ENCODE data around the gene IL23R. TPM values are rescaled to one million over a fixed set of nuclear protein-coding genes. Genes with fewer than 3 reads are reported as not detected.
A peak's percentile ranks its signal among the peaks of the same experiment; 100 is the strongest.

IL23R gene
- total and polyA plus RNA-seq, 12 donors, result 0.03 to 9.5 (median 1.9) TPM

DNA sequence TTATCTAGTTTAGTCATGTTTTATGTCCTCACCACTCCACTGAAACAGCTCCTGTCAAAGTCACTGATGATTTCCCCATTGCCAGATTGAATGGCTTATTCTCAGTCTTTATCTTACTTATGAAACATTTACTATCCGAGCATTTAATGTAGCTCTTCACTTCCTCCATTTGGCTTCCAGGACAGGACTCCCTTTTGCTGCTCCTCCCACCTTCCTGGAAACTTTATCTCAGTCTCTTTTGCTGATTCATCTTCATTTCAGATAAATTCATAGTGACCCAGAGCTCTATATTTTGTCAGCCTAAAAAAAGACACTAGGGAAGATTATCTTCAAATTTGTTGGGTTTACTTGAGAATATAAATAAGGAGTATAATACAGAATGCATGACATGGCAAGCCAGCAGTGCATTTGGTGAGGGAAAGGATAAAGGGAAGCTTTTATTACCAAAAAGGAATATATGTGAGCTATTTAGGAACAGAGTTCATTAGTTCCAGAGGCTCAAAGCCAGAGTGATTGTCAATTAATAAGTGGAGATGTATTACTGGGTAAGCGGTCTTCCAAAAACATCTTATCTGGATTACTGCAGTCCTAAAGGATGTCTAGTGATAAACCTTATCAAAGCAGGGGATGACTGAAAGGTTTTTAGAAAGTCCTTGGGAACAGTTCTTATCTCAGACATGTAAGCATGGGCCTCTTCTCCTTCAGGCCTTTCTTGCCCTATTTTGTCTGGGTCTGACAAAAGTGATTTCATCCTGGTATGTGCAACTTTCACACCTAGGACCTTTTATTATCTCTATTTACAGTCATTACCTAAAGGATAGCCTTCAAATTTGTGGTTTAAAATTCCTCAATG lies 25.6 kb downstream of the IL23R start:
- Histone ChIP-seq H3K9me3 (replicated peaks in 1 of 3) (no peaks in the 10 kb centered on the region), H3K4me3 (no peak overlapping the region), H3K27ac (peak overlapping the region in 4 of 5 donors; percentile 9 to 56 (median 33)), H3K27me3 (no peaks in the 10 kb centered on the region), H3K36me3 (replicated peaks in 1 of 2) (no peaks in the 10 kb centered on the region), H3K4me1 (replicated peaks in 1 of 2) (peaks cover 17 to 22% of the 10 kb centered on the region in 2 donors)
- WGBS, 4 donors, result 26 to 34% (median 31%) methylated on average over 2 of the region's 2 CpGs
- peak in 3 of 7 donors; percentile 31 to 36 (median 34) for DNase-seq
- intact Hi-C loops (cut with DNase I), result no loop called here
- no peak for TF ChIP-seq POLR2A (IDR thresholded peaks at IDR 0.05)
- TF ChIP-seq, protein P1, sequence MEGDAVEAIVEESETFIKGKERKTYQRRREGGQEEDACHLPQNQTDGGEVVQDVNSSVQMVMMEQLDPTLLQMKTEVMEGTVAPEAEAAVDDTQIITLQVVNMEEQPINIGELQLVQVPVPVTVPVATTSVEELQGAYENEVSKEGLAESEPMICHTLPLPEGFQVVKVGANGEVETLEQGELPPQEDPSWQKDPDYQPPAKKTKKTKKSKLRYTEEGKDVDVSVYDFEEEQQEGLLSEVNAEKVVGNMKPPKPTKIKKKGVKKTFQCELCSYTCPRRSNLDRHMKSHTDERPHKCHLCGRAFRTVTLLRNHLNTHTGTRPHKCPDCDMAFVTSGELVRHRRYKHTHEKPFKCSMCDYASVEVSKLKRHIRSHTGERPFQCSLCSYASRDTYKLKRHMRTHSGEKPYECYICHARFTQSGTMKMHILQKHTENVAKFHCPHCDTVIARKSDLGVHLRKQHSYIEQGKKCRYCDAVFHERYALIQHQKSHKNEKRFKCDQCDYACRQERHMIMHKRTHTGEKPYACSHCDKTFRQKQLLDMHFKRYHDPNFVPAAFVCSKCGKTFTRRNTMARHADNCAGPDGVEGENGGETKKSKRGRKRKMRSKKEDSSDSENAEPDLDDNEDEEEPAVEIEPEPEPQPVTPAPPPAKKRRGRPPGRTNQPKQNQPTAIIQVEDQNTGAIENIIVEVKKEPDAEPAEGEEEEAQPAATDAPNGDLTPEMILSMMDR (IDR thresholded peaks at IDR 0.05), result no peak

DNA sequence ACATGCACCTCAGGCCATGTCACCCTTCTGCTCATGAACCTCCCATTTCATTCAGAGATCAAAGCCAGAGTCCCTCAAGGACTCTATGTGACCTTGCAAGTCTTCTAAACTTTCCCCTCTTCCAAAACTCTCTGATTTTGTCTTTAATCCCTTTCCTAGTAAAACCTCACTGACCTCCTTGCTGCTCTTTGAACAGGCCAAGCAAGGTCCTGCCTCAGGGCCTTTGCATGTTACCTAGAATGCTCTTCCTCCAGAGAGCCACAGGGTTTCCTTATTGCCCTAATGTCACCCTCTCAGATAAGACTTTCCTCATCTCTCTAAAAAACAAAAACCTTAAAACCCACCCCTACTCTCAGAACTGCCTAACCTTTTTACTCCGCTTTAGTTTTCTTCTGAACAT lies 26.6 kb downstream of the IL23R start:
- WGBS, 4 donors, result 94 to 98% (median 97%) methylated on average over 1 of the region's 1 CpG
- H3K4me1 ChIP-seq (replicated peaks in 1 of 2), result peaks cover 17 to 22% of the 10 kb centered on the region in 2 donors
- no peaks in the 10 kb centered on the region for H3K9me3 ChIP-seq (replicated peaks in 1 of 3)
- peak overlapping the region in 1 of 5 donors; percentile 56 for H3K27ac ChIP-seq
- H3K27me3 ChIP-seq, result no peaks in the 10 kb centered on the region
- H3K4me3 ChIP-seq, result no peak overlapping the region
- H3K36me3 ChIP-seq (replicated peaks in 1 of 2), result no peaks in the 10 kb centered on the region
- DNase-seq, result no peak
- intact Hi-C loops (cut with DNase I), result no loop called here
- no peak for TF ChIP-seq POLR2A (IDR thresholded peaks at IDR 0.05)
- TF ChIP-seq, protein P1 (IDR thresholded peaks at IDR 0.05), result no peak

DNA sequence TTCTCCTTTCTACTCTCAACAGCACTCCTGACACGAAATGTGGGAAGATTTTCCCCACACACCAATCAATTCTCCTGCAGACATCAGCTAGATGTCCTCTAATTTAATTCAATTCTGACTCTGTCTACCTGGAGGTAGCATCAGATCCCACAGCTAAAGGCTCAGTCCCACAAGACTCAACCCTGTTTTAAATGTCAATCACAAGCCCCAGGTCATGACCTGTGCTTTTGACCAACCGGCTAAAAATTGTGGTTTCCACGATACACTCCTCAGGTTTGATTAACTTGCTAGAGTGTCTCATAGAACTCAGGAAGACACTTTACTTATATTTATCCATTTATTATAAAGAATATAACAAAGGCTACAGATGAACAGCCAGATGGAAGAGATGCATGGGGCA lies 27.4 kb downstream of the IL23R start:
- WGBS, 4 donors, result 57 to 67% (median 59%) methylated on average over 3 of the region's 3 CpGs
- Histone ChIP-seq H3K36me3 (replicated peaks in 1 of 2) (no peaks in the 10 kb centered on the region), H3K9me3 (replicated peaks in 1 of 3) (no peaks in the 10 kb centered on the region), H3K4me1 (replicated peaks in 1 of 2) (peaks cover 17 to 22% of the 10 kb centered on the region in 2 donors), H3K4me3 (no peak overlapping the region), H3K27ac (no peak overlapping the region), H3K27me3 (no peaks in the 10 kb centered on the region)
- intact Hi-C loops (cut with DNase I), result no loop called here
- no peak for TF ChIP-seq POLR2A (IDR thresholded peaks at IDR 0.05)
- TF ChIP-seq, protein P1 (IDR thresholded peaks at IDR 0.05), result no peak
- no peak for DNase-seq

DNA sequence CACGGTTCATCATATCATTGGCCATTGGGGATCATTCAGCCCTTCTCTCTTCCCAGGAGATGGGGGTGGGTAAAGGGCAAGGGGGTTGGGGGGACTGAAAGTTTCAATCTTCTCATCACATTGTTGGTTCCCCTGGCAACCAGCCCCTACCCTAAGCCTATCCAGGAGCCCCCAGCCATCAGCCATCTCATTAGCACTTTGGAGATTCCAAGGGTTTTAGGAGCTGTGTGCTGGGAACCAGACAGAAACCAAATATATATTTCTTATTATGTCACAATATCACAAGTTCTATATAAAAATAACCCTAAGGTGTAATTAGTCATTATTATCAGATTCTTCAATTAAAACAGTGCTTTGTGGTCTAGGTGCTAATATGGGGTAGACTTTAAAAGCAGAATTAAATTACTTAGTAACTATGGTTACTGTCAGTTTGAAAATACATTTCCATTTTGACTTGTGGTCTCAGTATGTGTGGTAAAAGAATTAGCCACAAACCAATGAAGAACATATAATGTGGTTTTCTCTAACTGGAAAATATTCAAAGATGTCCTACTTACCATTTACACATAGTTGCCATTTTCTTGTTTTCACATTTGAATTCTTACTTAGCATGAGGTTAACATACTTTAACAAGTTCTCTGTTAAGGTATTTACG lies 28.1 kb downstream of the IL23R start:
- 89 to 95% (median 93%) methylated on average over 2 of the region's 2 CpGs for whole genome bisulfite sequencing, 4 donors
- TF ChIP-seq, protein P1 (IDR thresholded peaks at IDR 0.05), result no peak
- TF ChIP-seq POLR2A (IDR thresholded peaks at IDR 0.05), result no peak
- intact Hi-C loops (cut with DNase I), result no loop called here
- DNase-seq, result no peak
- peaks cover 17 to 22% of the 10 kb centered on the region in 2 donors for H3K4me1 ChIP-seq (replicated peaks in 1 of 2)
- no peak overlapping the region for H3K4me3 ChIP-seq
- H3K27ac ChIP-seq, result no peak overlapping the region
- no peaks in the 10 kb centered on the region for H3K36me3 ChIP-seq (replicated peaks in 1 of 2)
- H3K27me3 ChIP-seq, result no peaks in the 10 kb centered on the region
- H3K9me3 ChIP-seq (replicated peaks in 1 of 3), result no peaks in the 10 kb centered on the region

Measured in adrenal gland (tissue), 12 donors.